Progenitor cell of endocrine pancreas (in vitro differentiated cells): ENCODE measurements around the gene SHANK3. TPM values are rescaled to one million over a fixed set of nuclear protein-coding genes. Genes with fewer than 3 reads are reported as not detected.

Experiments
- DNase-seq: peaks from one replicate; pipeline ENCODE4 v3.0.0; 2021; ENCODE audit warnings: low spot score; ENCODE audit not compliant: unreplicated experiment
- H3K27ac Mint-ChIP-seq: 2 replicates; pipeline ENCODE4 v1.8.0; 2021; ENCODE audit warnings: mild to moderate bottlenecking, moderate library complexity, mixed read lengths
- H3K27me3 Mint-ChIP-seq: 2 replicates; pipeline ENCODE4 v1.8.0; 2021; ENCODE audit warnings: mixed read lengths
- H3K36me3 Mint-ChIP-seq: 2 replicates; pipeline ENCODE4 v1.8.0; 2022; ENCODE audit warnings: mixed read lengths; ENCODE audit not compliant: insufficient read depth
- H3K4me1 Mint-ChIP-seq: 2 replicates; pipeline ENCODE4 v1.8.0; 2021; ENCODE audit warnings: low read depth, mixed read lengths
- H3K4me3 Mint-ChIP-seq: 2 replicates; pipeline ENCODE4 v1.8.0; 2021; ENCODE audit warnings: low read depth, mild to moderate bottlenecking, moderate library complexity, mixed read lengths
- H3K9me3 Mint-ChIP-seq: 2 replicates; pipeline ENCODE4 v1.8.0; 2021; ENCODE audit warnings: low read depth, mixed read lengths
- CTCF ChIP-seq: fragments of 200-600 bp; sonication (generic); IDR thresholded peaks from one replicate; pipeline ENCODE4 v1.5.0; 2021; ENCODE audit warnings: antibody characterized with exemption, mild to moderate bottlenecking; ENCODE audit not compliant: unreplicated experiment
- total RNA-seq: library from RNA; stranded (reverse); gene quantifications from 2 replicates; pipeline ENCODE4 v1.2.1, GENCODE V29; 2021

SHANK3 gene
- total RNA-seq, 1 donor from 2014 or later: 6.9 TPM

- Mint-ChIP-seq H3K36me3 (peaks cover 2% of the 10 kb centered on the region), H3K27ac (no peak overlapping the region), H3K4me1 (no peaks in the 10 kb centered on the region), H3K27me3 (peaks cover 14% of the 10 kb centered on the region), H3K4me3 (no peak overlapping the region), H3K9me3 (peaks cover 6% of the 10 kb centered on the region)
- TF ChIP-seq CTCF: no peak
- DNase-seq: peak; percentile 3
These were observed 15.2 kb downstream of the SHANK3 start for GRCh38 chr22:50687829-50688228.

GRCh38 chr22:50688448-50688847 is 15.8 kb downstream of the SHANK3 start:
- H3K9me3 Mint-ChIP-seq: peaks cover 6% of the 10 kb centered on the region
- peaks cover 15% of the 10 kb centered on the region for H3K27me3 Mint-ChIP-seq
- no peak for DNase-seq
- H3K27ac Mint-ChIP-seq: no peak overlapping the region
- no peak for TF ChIP-seq CTCF
- H3K4me3 Mint-ChIP-seq: no peak overlapping the region
- H3K4me1 Mint-ChIP-seq: no peaks in the 10 kb centered on the region
- peaks cover 2% of the 10 kb centered on the region for H3K36me3 Mint-ChIP-seq

GRCh38 chr22:50691521-50691920 is 18.9 kb downstream of the SHANK3 start:
- peaks cover 2% of the 10 kb centered on the region for H3K36me3 Mint-ChIP-seq
- H3K4me3 Mint-ChIP-seq: no peak overlapping the region
- no peaks in the 10 kb centered on the region for H3K4me1 Mint-ChIP-seq
- peaks cover 28% of the 10 kb centered on the region for H3K27me3 Mint-ChIP-seq
- peak; percentile 61 for TF ChIP-seq CTCF
- DNase-seq: no peak
- H3K9me3 Mint-ChIP-seq: peaks cover 6% of the 10 kb centered on the region
- no peak overlapping the region for H3K27ac Mint-ChIP-seq

- DNase-seq: no peak
- Mint-ChIP-seq H3K36me3 (peaks cover 2% of the 10 kb centered on the region), H3K4me1 (peaks cover 2% of the 10 kb centered on the region), H3K27me3 (peaks cover 28% of the 10 kb centered on the region), H3K4me3 (no peak overlapping the region), H3K27ac (no peak overlapping the region), H3K9me3 (peaks cover 6% of the 10 kb centered on the region)
- TF ChIP-seq CTCF: no peak
These were observed 20.8 kb downstream of the SHANK3 start for GRCh38 chr22:50693462-50693861.

GRCh38 chr22:50694099-50694605 is 21.5 kb downstream of the SHANK3 start:
- TF ChIP-seq CTCF: no peak
- Mint-ChIP-seq H3K4me3 (no peak overlapping the region), H3K36me3 (peaks cover 5% of the 10 kb centered on the region), H3K4me1 (peaks cover 5% of the 10 kb centered on the region), H3K27me3 (peaks cover 33% of the 10 kb centered on the region), H3K9me3 (peaks cover 6% of the 10 kb centered on the region), H3K27ac (no peak overlapping the region)
- DNase-seq: no peak
